Myocyte (in vitro differentiated cells): ENCODE measurements around the gene TRMU. TPM values are rescaled to one million over a fixed set of nuclear protein-coding genes. Genes with fewer than 3 reads are reported as not detected.

Source experiments
- DNase-seq: peaks from one replicate; pipeline ENCODE4 v3.0.0-alpha.2; 2012; ENCODE audit warnings: low read depth
- total RNA-seq: library from RNA; depleted of rRNA; stranded (reverse); fragments of >200 nt; gene quantifications from 2 replicates; pipeline ENCODE4 v1.2.3, GENCODE V29; 2014

TRMU gene
- total RNA-seq, 1 donor from 2014 or later = 40.2 TPM

- peak; percentile 88 for DNase-seq
These were observed 20.0 kb downstream of the TRMU start for GRCh38 chr22:46355369-46355995.

DNA sequence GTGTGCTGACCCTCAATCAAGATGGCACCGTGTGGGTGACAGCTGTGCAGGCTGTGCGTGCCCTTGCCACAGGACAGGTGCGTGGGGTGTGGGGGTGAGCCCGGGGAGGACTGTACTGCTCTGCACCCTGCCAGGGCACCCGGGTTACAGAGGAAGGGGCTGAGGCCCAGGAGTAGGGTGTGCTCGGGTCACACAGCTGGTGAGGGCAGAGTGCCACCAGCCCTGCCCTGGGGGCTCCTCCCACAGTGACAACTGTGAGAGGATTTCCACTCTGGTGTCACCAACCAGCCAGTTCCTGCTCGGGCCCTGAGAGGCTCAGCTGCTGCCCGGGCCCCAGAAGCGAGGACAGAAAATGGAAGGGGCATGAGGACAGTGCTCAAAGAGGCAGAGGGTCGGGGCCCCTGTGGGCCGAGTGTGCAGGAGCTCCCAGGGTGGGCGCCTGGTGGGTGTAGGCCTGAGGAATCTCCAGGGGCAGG lies 20.5 kb downstream of the TRMU start:
- DNase-seq = peak; percentile 95

- no peak for DNase-seq
These were observed 21.3 kb downstream of the TRMU start for GRCh38 chr22:46356496-46357480.

DNA sequence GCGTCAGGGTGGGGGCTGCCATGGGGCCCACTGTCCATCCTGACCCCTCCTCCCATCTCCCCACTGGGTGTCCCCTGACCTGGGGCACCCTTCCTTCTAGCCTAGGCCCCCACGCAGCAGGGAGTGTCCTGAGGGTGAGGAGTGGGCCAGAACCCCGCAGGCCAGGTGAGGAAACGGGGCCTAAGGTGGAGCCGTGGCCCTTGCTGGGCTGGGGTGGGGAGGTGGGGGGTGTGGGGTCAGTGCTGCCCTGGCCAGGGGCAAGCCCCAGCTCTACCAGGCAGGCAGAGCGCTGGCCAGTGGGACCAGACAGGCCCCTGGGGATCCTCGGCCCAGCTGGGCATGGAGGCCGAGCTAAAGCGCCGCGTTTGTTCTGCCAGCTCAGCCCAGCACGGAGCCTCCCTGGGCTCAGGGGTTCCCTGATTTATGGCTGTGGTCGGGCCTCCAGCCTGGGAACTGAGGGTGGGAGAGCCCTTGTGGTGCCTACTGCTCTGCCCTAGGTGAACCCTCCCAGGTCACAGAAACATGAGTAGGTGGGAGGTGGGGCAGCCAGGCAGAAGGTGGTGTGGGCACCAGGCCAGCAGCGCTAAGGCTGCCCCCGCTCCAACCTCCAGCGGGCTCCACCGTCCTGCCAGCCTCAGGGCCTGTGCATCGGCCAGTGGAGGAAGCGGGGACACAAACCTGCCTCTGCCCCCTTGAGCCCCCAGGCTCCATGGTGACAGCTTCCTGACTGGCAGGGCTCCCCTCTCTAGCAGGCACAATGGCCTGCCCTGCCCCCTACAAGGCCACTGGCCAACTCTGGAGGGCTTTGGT lies 22.4 kb downstream of the TRMU start:
- DNase-seq = no peak

DNA sequence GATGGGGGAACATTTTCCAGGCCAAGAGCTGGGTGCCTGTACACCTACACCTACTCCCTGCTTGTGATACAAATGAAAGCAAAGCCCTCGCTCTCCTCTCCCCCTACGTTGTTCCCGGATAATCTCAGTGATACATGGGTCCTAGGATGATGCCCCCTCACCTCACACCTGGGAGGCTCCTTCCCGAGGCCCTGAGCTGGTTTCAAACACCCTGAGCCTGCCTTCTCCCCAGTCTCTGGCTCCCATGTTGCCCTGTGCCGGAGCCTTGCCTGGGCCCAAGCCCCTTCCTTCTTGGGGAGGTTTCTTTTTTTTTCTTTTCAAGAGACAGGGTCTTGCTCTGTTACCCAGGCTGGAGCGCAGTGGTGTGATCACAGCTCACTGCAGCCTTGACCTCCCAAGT lies 23.3 kb downstream of the TRMU start:
- DNase-seq = no peak

DNA sequence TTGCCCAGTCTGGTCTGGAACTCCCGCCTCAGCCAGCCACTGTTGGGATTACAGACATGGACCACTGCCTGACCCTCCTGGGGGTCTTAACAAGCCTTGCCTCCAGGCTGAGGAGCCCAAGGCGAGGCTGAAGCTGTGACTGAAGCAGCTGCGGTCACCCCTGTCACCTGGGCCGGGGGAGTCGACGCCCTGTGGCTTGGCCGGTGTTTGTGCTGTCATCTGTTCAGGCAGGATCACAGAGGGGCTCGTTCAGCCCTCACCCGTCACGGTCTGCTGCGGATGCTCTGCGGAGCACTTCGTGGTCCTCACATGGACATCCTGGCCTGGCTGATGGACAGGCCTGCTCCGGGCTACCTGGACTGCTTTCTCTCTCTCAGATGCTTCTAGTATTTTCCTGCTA lies 23.8 kb downstream of the TRMU start:
- DNase-seq = no peak

GRCh38 chr22:46360097-46360496 lies 24.6 kb downstream of the TRMU start:
- no peak for DNase-seq

GRCh38 chr22:46360891-46361290 lies 25.4 kb downstream of the TRMU start:
- DNase-seq = no peak

DNA sequence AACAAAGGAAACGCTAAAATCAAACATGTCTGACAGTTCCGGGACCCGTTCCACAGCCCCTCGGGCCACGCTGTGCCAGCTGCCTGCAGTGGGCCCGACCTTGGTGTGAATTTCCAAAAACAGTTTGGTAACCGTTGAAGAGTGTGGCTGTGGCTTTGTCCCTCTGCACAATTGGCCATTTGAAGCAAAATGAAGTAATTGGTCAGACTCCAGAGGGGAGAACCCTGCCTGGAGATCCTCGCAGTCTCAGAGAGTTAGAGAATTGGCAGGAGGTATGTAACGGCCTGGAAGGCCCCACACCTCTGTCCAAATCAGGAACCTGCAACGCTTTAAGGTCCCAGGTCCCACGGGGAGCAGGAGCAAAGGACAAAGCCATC lies 26.3 kb downstream of the TRMU start:
- DNase-seq = no peak

- DNase-seq = peak; percentile 40
These were observed 26.9 kb downstream of the TRMU start for GRCh38 chr22:46362203-46362933.

GRCh38 chr22:46362934-46363515 lies 27.5 kb downstream of the TRMU start:
- no peak for DNase-seq

- DNase-seq = no peak
These were observed 28.3 kb downstream of the TRMU start for GRCh38 chr22:46363611-46364321.

GRCh38 chr22:46364341-46365165 lies 29.0 kb downstream of the TRMU start:
- DNase-seq = no peak

DNA sequence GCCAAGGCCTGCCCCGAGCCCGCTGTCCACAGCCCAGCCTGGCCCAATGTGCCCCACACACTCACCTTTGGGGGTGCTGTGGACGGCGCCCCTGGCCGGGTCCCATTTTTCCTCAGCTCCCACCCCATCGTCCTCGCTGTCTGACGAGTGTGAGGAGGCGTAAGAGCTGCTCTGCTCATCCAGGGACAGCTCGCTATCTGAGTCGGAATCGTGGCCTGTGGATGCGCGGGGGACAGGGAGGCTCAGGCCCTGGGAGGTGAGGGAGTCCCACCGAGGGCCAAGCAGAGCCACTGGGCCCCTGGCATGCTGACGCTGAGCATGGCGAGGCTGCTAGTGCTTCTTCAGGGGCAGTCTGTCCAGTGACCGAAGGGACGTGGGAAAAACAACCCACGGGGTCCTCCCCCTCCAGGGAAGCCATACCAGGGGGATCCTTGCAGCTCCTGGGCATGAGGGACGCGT lies 29.7 kb downstream of the TRMU start:
- no peak for DNase-seq

GRCh38 chr22:46366327-46366731 lies 30.8 kb downstream of the TRMU start:
- no peak for DNase-seq

DNA sequence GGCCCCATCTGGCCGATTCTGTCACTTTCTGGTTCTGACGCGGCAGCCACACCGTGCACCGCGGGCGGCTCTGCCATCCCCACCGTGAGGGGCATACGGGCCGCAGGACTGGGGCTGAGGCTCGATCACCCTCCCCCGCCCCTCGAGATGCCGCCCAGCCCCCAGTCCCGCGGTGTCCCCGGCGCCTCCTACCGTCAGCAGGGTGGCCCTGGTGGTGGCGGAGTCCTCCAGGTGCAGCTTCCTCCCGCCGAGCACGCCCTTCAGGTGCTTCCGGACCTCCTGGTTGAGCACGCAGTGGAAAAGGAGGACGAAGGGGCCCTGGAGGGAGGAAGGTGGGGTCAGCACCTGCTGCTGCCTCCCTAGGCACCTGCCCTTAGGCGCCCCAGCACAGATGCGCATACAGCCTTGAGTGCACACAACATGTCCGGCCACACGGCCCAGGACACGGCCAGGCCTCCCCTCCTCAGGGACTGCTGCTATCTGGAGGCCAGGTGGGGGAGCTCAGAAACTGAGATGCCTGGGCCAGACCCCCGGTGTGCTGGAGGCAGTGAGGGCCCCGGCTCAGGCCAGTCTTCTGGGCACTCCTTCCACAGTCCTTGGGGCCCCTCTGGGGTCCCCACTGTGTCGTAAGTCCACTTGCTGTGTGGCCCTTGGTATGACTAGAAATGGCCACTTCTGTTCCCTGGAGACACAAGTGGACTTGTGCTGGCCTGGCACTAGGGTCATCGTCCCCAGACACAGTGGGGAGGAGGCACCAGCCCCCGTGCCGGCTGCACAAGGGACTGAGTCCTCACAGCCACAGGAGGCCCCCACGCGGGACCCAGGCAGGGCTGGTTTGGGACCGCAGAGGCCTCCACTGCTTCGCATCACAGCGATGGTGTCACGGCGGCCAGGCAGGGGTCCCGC lies 31.5 kb downstream of the TRMU start:
- DNase-seq = no peak

GRCh38 chr22:46367707-46368191 lies 32.2 kb downstream of the TRMU start:
- DNase-seq = peak; percentile 67

- no peak for DNase-seq
These were observed 32.9 kb downstream of the TRMU start for GRCh38 chr22:46368422-46368821.
